Measurements from ENCODE around the gene EIF4E.
"Not testable (repeated sequence)": the region's sequence is repeated elsewhere in the genome, so short reads cannot be mapped to it uniquely, and the experiment has no call there.

Gene EIF4E

DNA sequence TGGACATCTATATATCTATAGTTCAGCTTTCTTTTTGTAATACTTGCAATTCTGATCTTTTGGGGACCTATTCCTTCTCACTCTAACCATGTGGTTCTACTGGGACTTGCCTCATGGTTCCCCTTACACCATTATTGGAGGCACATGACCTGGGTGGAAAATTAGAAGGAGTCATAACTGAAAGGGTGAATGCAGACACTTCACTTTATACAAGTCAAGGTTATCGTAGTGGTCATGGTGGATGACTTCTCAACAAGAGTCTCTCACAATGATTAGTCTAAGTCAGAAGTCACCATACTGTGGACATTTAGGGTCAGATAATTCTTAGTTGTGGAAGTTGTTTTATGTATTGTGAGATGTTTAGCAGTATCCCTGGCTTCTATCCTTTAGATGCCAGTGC, 10.5 kb upstream of the EIF4E start:
- no peak overlapping the region for H2BK120ac ChIP-seq (ENCODE audit: low read depth, low read length)
- WGBS = 89% methylated on average over 1 of the region's 1 CpG
- H3K4me1 ChIP-seq (ENCODE audit: control insufficient read depth, insufficient read depth, low read depth, low read length) = peaks cover 1% of the 10 kb centered on the region
- no peaks in the 10 kb centered on the region for H3K9me3 ChIP-seq (ENCODE audit: control insufficient read depth, low read length)
- H2AK5ac ChIP-seq (ENCODE audit: low read length, severe bottlenecking) = no peak overlapping the region
- no peak overlapping the region for H3K23ac ChIP-seq (ENCODE audit: low read length in 2 of 2)
- no peaks in the 10 kb centered on the region for H3K36me3 ChIP-seq (ENCODE audit: control insufficient read depth in 1 of 2, insufficient read depth in 2 of 2, low read depth in 1 of 2, low read length in 2 of 2)
- no peak overlapping the region for H3K4ac ChIP-seq (ENCODE audit: low read depth in 1 of 2, low read length in 2 of 2)
- no peak for DNase-seq
- no peak overlapping the region for H3K18ac ChIP-seq (ENCODE audit: low read depth in 1 of 2, low read length in 2 of 2)
- no peaks in the 10 kb centered on the region for H3K79me1 ChIP-seq (replicated peaks; ENCODE audit: low read length, poor library complexity, severe bottlenecking)
- H3K4me2 ChIP-seq (ENCODE audit: low read length, poor library complexity, severe bottlenecking) = no peak overlapping the region
- H3K14ac ChIP-seq (ENCODE audit: low read length in 2 of 2) = no peak overlapping the region
- no peak overlapping the region for H2BK12ac ChIP-seq (ENCODE audit: low read length in 2 of 2)
- no peak overlapping the region for H3K27ac ChIP-seq (ENCODE audit: low read length, poor library complexity, severe bottlenecking)
- no peak overlapping the region for H2BK5ac ChIP-seq (ENCODE audit: low read depth, low read length, poor library complexity, severe bottlenecking)
- no peak overlapping the region for H2AFZ ChIP-seq (ENCODE audit: low read depth, low read length)
- no peak overlapping the region for H4K8ac ChIP-seq (ENCODE audit: low read length)
- no peak overlapping the region for H2BK15ac ChIP-seq (ENCODE audit: low read depth, poor library complexity, severe bottlenecking)
- H4K91ac ChIP-seq (ENCODE audit: low read length) = no peak overlapping the region
- no peak overlapping the region for H3K9ac ChIP-seq (ENCODE audit: low read length)
- H3K27me3 ChIP-seq (ENCODE audit: control insufficient read depth in 1 of 2, insufficient read depth in 1 of 2, low read length in 2 of 2) = no peaks in the 10 kb centered on the region
- no peak overlapping the region for H3K4me3 ChIP-seq (ENCODE audit: insufficient read depth in 1 of 2, low read depth in 1 of 2, low read length in 2 of 2)

DNA sequence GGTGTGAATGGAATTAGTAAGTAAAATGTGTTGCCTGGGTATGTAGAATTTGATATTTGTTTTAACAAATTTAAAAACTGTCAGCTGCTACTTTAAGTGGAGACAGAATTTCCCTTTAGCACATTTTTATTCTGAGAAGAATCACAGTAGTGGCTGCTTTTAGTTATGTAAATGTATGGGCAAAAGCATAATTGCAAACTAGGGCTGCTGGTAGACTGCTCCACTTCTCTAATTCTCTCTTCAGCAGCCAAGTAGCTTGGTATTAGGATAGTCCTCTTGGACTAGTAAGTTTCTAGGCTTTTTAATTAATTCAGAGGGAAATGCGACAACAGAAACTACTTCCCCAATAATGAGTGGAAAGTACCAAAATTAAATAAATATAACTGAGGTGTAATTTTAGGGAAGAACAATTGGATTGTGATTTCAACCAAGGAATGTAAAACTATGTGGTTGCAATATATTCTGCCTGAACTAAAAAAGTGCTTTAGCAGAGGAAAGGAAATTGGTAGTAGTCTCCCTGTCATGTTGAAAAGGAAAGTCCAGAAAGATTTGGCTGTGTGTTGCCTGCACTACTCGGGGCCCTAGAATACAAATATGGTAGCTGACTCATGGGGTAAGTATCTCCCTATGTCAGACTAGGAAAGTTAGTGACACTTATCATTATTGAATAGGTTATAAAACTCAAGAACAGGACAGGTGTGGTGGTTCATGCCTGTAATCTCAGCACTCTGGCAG, 9.2 kb upstream of the EIF4E start:
- no peak overlapping the region for H2BK15ac ChIP-seq (ENCODE audit: low read depth, poor library complexity, severe bottlenecking)
- H3K4me3 ChIP-seq (ENCODE audit: insufficient read depth in 1 of 2, low read depth in 1 of 2, low read length in 2 of 2) = no peak overlapping the region
- no peaks in the 10 kb centered on the region for H3K9me3 ChIP-seq (ENCODE audit: control insufficient read depth, low read length)
- peak overlapping the region; percentile 50 for H3K9ac ChIP-seq (ENCODE audit: low read length)
- no peak overlapping the region for H2BK5ac ChIP-seq (ENCODE audit: low read depth, low read length, poor library complexity, severe bottlenecking)
- no peak overlapping the region for H2BK120ac ChIP-seq (ENCODE audit: low read depth, low read length)
- no peak overlapping the region for H3K14ac ChIP-seq (ENCODE audit: low read length in 2 of 2)
- peak overlapping the region; percentile 1 for H3K27ac ChIP-seq (ENCODE audit: low read length, poor library complexity, severe bottlenecking)
- H4K8ac ChIP-seq (ENCODE audit: low read length) = no peak overlapping the region
- no peaks in the 10 kb centered on the region for H3K27me3 ChIP-seq (ENCODE audit: control insufficient read depth in 1 of 2, insufficient read depth in 1 of 2, low read length in 2 of 2)
- H2AFZ ChIP-seq (ENCODE audit: low read depth, low read length) = no peak overlapping the region
- H2BK12ac ChIP-seq (ENCODE audit: low read length in 2 of 2) = no peak overlapping the region
- no peak overlapping the region for H4K91ac ChIP-seq (ENCODE audit: low read length)
- H3K4ac ChIP-seq (ENCODE audit: low read depth in 1 of 2, low read length in 2 of 2) = no peak overlapping the region
- no peak overlapping the region for H2AK5ac ChIP-seq (ENCODE audit: low read length, severe bottlenecking)
- no peak overlapping the region for H3K18ac ChIP-seq (ENCODE audit: low read depth in 1 of 2, low read length in 2 of 2)
- no peaks in the 10 kb centered on the region for H3K36me3 ChIP-seq (ENCODE audit: control insufficient read depth in 1 of 2, insufficient read depth in 2 of 2, low read depth in 1 of 2, low read length in 2 of 2)
- H3K4me1 ChIP-seq (ENCODE audit: control insufficient read depth, insufficient read depth, low read depth, low read length) = peaks cover 1% of the 10 kb centered on the region
- H3K23ac ChIP-seq (ENCODE audit: low read length in 2 of 2) = no peak overlapping the region
- H3K4me2 ChIP-seq (ENCODE audit: low read length, poor library complexity, severe bottlenecking) = no peak overlapping the region
- 0% methylated on average over 1 of the region's 2 CpGs for WGBS
- DNase-seq = peak; percentile 56
- H3K79me1 ChIP-seq (replicated peaks; ENCODE audit: low read length, poor library complexity, severe bottlenecking) = no peaks in the 10 kb centered on the region

DNA sequence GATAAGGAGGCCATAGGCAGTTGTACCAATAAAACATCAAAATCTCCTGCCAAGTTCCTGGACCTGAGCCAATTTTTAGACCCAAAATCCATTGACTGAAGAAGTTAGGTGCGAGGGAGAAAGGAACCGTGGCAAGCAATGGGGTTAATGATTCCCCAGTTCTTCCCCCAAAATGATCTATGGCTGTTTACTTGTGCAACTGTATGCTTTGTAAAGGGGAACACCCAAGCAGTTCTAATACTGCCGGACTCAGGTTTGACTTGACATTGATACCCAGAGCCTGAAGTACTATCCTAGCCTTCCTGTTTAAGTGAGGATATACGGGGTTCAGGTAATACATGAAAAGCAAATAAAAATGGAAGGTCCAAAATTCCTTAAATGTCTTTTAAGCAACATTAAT, 6.7 kb upstream of the EIF4E start:
- Histone ChIP-seq H3K23ac (ENCODE audit: low read length in 2 of 2) (no peak overlapping the region), H4K91ac (ENCODE audit: low read length) (no peak overlapping the region), H3K9me3 (ENCODE audit: control insufficient read depth, low read length) (no peaks in the 10 kb centered on the region), H3K9ac (ENCODE audit: low read length) (no peak overlapping the region), H3K27ac (ENCODE audit: low read length, poor library complexity, severe bottlenecking) (no peak overlapping the region), H3K14ac (ENCODE audit: low read length in 2 of 2) (no peak overlapping the region), H3K36me3 (ENCODE audit: control insufficient read depth in 1 of 2, insufficient read depth in 2 of 2, low read depth in 1 of 2, low read length in 2 of 2) (no peaks in the 10 kb centered on the region), H3K4me3 (ENCODE audit: insufficient read depth in 1 of 2, low read depth in 1 of 2, low read length in 2 of 2) (no peak overlapping the region), H2BK120ac (ENCODE audit: low read depth, low read length) (no peak overlapping the region), H2BK5ac (ENCODE audit: low read depth, low read length, poor library complexity, severe bottlenecking) (no peak overlapping the region), H3K4ac (ENCODE audit: low read depth in 1 of 2, low read length in 2 of 2) (no peak overlapping the region), H3K18ac (ENCODE audit: low read depth in 1 of 2, low read length in 2 of 2) (no peak overlapping the region), H3K27me3 (ENCODE audit: control insufficient read depth in 1 of 2, insufficient read depth in 1 of 2, low read length in 2 of 2) (no peaks in the 10 kb centered on the region), H2AFZ (ENCODE audit: low read depth, low read length) (no peak overlapping the region), H2BK12ac (ENCODE audit: low read length in 2 of 2) (no peak overlapping the region), H3K79me1 (replicated peaks; ENCODE audit: low read length, poor library complexity, severe bottlenecking) (no peaks in the 10 kb centered on the region), H3K4me2 (ENCODE audit: low read length, poor library complexity, severe bottlenecking) (no peak overlapping the region), H2BK15ac (ENCODE audit: low read depth, poor library complexity, severe bottlenecking) (no peak overlapping the region), H4K8ac (ENCODE audit: low read length) (no peak overlapping the region), H2AK5ac (ENCODE audit: low read length, severe bottlenecking) (no peak overlapping the region), H3K4me1 (ENCODE audit: control insufficient read depth, insufficient read depth, low read depth, low read length) (peaks cover 1% of the 10 kb centered on the region)
- no peak for DNase-seq
- 90% methylated on average over 2 of the region's 4 CpGs for WGBS

DNA sequence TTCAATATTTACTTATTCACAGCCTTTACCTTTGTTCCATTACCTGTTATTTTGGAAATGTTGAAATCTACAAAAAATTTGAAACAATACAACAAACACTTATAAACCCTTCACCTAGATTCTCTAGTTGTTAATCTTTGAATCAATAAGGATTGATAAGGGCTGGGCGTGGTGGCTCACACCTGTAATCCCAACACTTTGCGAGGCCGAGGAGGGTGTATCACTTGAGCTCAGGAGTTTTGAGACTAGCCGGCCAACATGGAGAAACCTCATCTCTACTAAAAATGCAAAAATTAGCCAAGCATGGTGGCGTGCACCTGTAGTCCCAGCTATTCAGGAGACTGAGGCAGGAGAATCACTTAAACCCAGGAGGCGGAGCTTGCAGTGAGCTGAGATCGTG, 5.9 kb upstream of the EIF4E start:
- not testable (repeated sequence) for H3K9me3 ChIP-seq (ENCODE audit: control insufficient read depth, low read length); H3K18ac ChIP-seq (ENCODE audit: low read depth in 1 of 2, low read length in 2 of 2); H3K4me1 ChIP-seq (ENCODE audit: control insufficient read depth, insufficient read depth, low read depth, low read length); H3K79me1 ChIP-seq (replicated peaks; ENCODE audit: low read length, poor library complexity, severe bottlenecking); H2AK5ac ChIP-seq (ENCODE audit: low read length, severe bottlenecking); H3K14ac ChIP-seq (ENCODE audit: low read length in 2 of 2); H2BK12ac ChIP-seq (ENCODE audit: low read length in 2 of 2); H2AFZ ChIP-seq (ENCODE audit: low read depth, low read length); H3K4me2 ChIP-seq (ENCODE audit: low read length, poor library complexity, severe bottlenecking); H2BK120ac ChIP-seq (ENCODE audit: low read depth, low read length); H4K8ac ChIP-seq (ENCODE audit: low read length); H3K23ac ChIP-seq (ENCODE audit: low read length in 2 of 2); H3K4ac ChIP-seq (ENCODE audit: low read depth in 1 of 2, low read length in 2 of 2); H3K27ac ChIP-seq (ENCODE audit: low read length, poor library complexity, severe bottlenecking); H3K4me3 ChIP-seq (ENCODE audit: insufficient read depth in 1 of 2, low read depth in 1 of 2, low read length in 2 of 2); H3K27me3 ChIP-seq (ENCODE audit: control insufficient read depth in 1 of 2, insufficient read depth in 1 of 2, low read length in 2 of 2); H2BK5ac ChIP-seq (ENCODE audit: low read depth, low read length, poor library complexity, severe bottlenecking); H3K9ac ChIP-seq (ENCODE audit: low read length); H4K91ac ChIP-seq (ENCODE audit: low read length); H2BK15ac ChIP-seq (ENCODE audit: low read depth, poor library complexity, severe bottlenecking); H3K36me3 ChIP-seq (ENCODE audit: control insufficient read depth in 1 of 2, insufficient read depth in 2 of 2, low read depth in 1 of 2, low read length in 2 of 2); DNase-seq
- 97% methylated on average over 7 of the region's 7 CpGs for WGBS
